Measurements from ENCODE around the gene DDX19B.
"Not testable (repeated sequence)": the region's sequence is repeated elsewhere in the genome, so short reads cannot be mapped to it uniquely, and the experiment has no call there.

DDX19B gene

GRCh38 chr16:70257391-70257790 lies 41.6 kb upstream of the DDX19B start:
- peaks cover 16% of the 10 kb centered on the region for H3K79me2 ChIP-seq (ENCODE audit: insufficient read depth, low read length)
- H3K9me3 ChIP-seq (ENCODE audit: insufficient read depth, low read length, severe bottlenecking): no peaks in the 10 kb centered on the region
- ATAC-seq (ENCODE audit: insufficient read depth, low read depth) (no peak), DNase-seq (no peak)
- peaks cover 50% of the 10 kb centered on the region for H4K20me1 ChIP-seq (ENCODE audit: insufficient read depth, low read length)
- no peaks in the 10 kb centered on the region for H3K27me3 ChIP-seq (ENCODE audit: insufficient read depth, low read length, poor library complexity)
- H3K4me1 ChIP-seq (ENCODE audit: insufficient read depth, low read length): peaks cover under 1% of the 10 kb centered on the region; the same call in 1 of the 2 replicates
- H3K36me3 ChIP-seq (ENCODE audit: insufficient read depth, low read length): peaks cover 94% of the 10 kb centered on the region
- TF ChIP-seq CTCF (IDR thresholded peaks at IDR 0.05; ENCODE audit: borderline replicate concordance, extremely low read depth, low read length, poor library complexity, severe bottlenecking): no peak
- TF ChIP-seq EZH2 (IDR thresholded peaks at IDR 0.05; ENCODE audit: borderline replicate concordance, low read depth, low read length, severe bottlenecking): no peak
- no peak overlapping the region for H2AFZ ChIP-seq (ENCODE audit: low read depth, low read length)
- no peak overlapping the region for H3K9ac ChIP-seq (ENCODE audit: low read depth, low read length)
- H3K27ac ChIP-seq (ENCODE audit: low read length): no peak overlapping the region
- no peak overlapping the region for H3K4me2 ChIP-seq (ENCODE audit: insufficient read depth, low read length)
- no peak overlapping the region for H3K4me3 ChIP-seq (ENCODE audit: low read depth in 1 of 2, low read length in 2 of 2)

GRCh38 chr16:70258065-70258464 lies 40.9 kb upstream of the DDX19B start:
- Histone ChIP-seq H3K27ac (ENCODE audit: low read length) (no peak overlapping the region), H3K9ac (ENCODE audit: low read depth, low read length) (no peak overlapping the region), H2AFZ (ENCODE audit: low read depth, low read length) (no peak overlapping the region), H3K9me3 (ENCODE audit: insufficient read depth, low read length, severe bottlenecking) (no peaks in the 10 kb centered on the region), H3K4me2 (ENCODE audit: insufficient read depth, low read length) (no peak overlapping the region), H3K79me2 (ENCODE audit: insufficient read depth, low read length) (peaks cover 17% of the 10 kb centered on the region), H3K36me3 (ENCODE audit: insufficient read depth, low read length) (peaks cover 94% of the 10 kb centered on the region), H4K20me1 (ENCODE audit: insufficient read depth, low read length) (peaks cover 45% of the 10 kb centered on the region), H3K4me3 (ENCODE audit: low read depth in 1 of 2, low read length in 2 of 2) (no peak overlapping the region), H3K27me3 (ENCODE audit: insufficient read depth, low read length, poor library complexity) (no peaks in the 10 kb centered on the region), H3K4me1 (ENCODE audit: insufficient read depth, low read length) (no peaks in the 10 kb centered on the region)
- TF ChIP-seq EZH2 (IDR thresholded peaks at IDR 0.05; ENCODE audit: borderline replicate concordance, low read depth, low read length, severe bottlenecking) (no peak), CTCF (IDR thresholded peaks at IDR 0.05; ENCODE audit: borderline replicate concordance, extremely low read depth, low read length, poor library complexity, severe bottlenecking) (no peak)
- DNase-seq: no peak
- no peak for ATAC-seq (ENCODE audit: insufficient read depth, low read depth)

- Histone ChIP-seq H3K27ac (ENCODE audit: low read length) (no peak overlapping the region), H3K27me3 (ENCODE audit: insufficient read depth, low read length, poor library complexity) (no peaks in the 10 kb centered on the region), H3K4me1 (ENCODE audit: insufficient read depth, low read length) (no peaks in the 10 kb centered on the region), H3K36me3 (ENCODE audit: insufficient read depth, low read length) (peaks cover 94% of the 10 kb centered on the region), H3K9me3 (ENCODE audit: insufficient read depth, low read length, severe bottlenecking) (no peaks in the 10 kb centered on the region), H4K20me1 (ENCODE audit: insufficient read depth, low read length) (peaks cover 38% of the 10 kb centered on the region), H3K4me2 (ENCODE audit: insufficient read depth, low read length) (no peak overlapping the region), H3K9ac (ENCODE audit: low read depth, low read length) (no peak overlapping the region), H3K4me3 (ENCODE audit: low read depth in 1 of 2, low read length in 2 of 2) (no peak overlapping the region), H2AFZ (ENCODE audit: low read depth, low read length) (no peak overlapping the region), H3K79me2 (ENCODE audit: insufficient read depth, low read length) (peaks cover 17% of the 10 kb centered on the region)
- DNase-seq (no peak), ATAC-seq (ENCODE audit: insufficient read depth, low read depth) (no peak)
- TF ChIP-seq CTCF (IDR thresholded peaks at IDR 0.05; ENCODE audit: borderline replicate concordance, extremely low read depth, low read length, poor library complexity, severe bottlenecking) (no peak), EZH2 (IDR thresholded peaks at IDR 0.05; ENCODE audit: borderline replicate concordance, low read depth, low read length, severe bottlenecking) (no peak)
These were observed 40.0 kb upstream of the DDX19B start for GRCh38 chr16:70258946-70259345.

GRCh38 chr16:70259903-70260302 lies 39.1 kb upstream of the DDX19B start:
- H2AFZ ChIP-seq (ENCODE audit: low read depth, low read length); ATAC-seq (ENCODE audit: insufficient read depth, low read depth); H3K27me3 ChIP-seq (ENCODE audit: insufficient read depth, low read length, poor library complexity); H3K9ac ChIP-seq (ENCODE audit: low read depth, low read length); H3K4me1 ChIP-seq (ENCODE audit: insufficient read depth, low read length); H3K4me3 ChIP-seq (ENCODE audit: low read depth in 1 of 2, low read length in 2 of 2); H3K27ac ChIP-seq (ENCODE audit: low read length); H3K4me2 ChIP-seq (ENCODE audit: insufficient read depth, low read length); H3K9me3 ChIP-seq (ENCODE audit: insufficient read depth, low read length, severe bottlenecking); DNase-seq: not testable (repeated sequence)
- peaks cover 94% of the 10 kb centered on the region for H3K36me3 ChIP-seq (ENCODE audit: insufficient read depth, low read length)
- peaks cover 17% of the 10 kb centered on the region for H3K79me2 ChIP-seq (ENCODE audit: insufficient read depth, low read length)
- H4K20me1 ChIP-seq (ENCODE audit: insufficient read depth, low read length): peaks cover 31% of the 10 kb centered on the region

All from DND-41 (cell line).